Loucy (cell line): ENCODE results near the gene ZNF423.

Source experiments
- H2AFZ ChIP-seq: fragments of 200-600 bp; sonication (generic); 2 replicates; pipeline ENCODE4 v1.6.0; 2016; ENCODE audit warnings: antibody characterized with exemption, mild to moderate bottlenecking, low read length, moderate library complexity
- H3F3A ChIP-seq: fragments of 200-600 bp; 2 replicates; pipeline ENCODE4 v1.6.0; 2016; ENCODE audit warnings: antibody characterized with exemption, low read depth, mild to moderate bottlenecking
- H3K27me3 ChIP-seq: fragments of 200-600 bp; sonication (generic); 2 replicates; pipeline ENCODE4 v1.6.1; 2014; ENCODE audit warnings: low read length, mild to moderate bottlenecking; ENCODE audit not compliant: insufficient read depth, poor library complexity, severe bottlenecking
- H3K36me3 ChIP-seq: fragments of 200-600 bp; sonication (generic); 2 replicates; pipeline ENCODE4 v1.6.1; 2016; ENCODE audit warnings: low read length; ENCODE audit not compliant: insufficient read depth
- H3K4me1 ChIP-seq: fragments of 200-600 bp; sonication (generic); 2 replicates; pipeline ENCODE4 v1.5.1; 2014; ENCODE audit warnings: low read length, mild to moderate bottlenecking; ENCODE audit not compliant: insufficient read depth, poor library complexity, severe bottlenecking
- H3K4me2 ChIP-seq: fragments of 200-600 bp; sonication (generic); 2 replicates; pipeline ENCODE4 v1.6.0; 2014; ENCODE audit warnings: antibody characterized with exemption, low read length, low read depth, mild to moderate bottlenecking; ENCODE audit not compliant: poor library complexity, severe bottlenecking
- H3K4me3 ChIP-seq: fragments of 200-600 bp; sonication (generic); 2 replicates; pipeline ENCODE4 v1.5.1; 2014; ENCODE audit warnings: low read length, mild to moderate bottlenecking, mixed read lengths; ENCODE audit not compliant: poor library complexity, severe bottlenecking
- H3K79me2 ChIP-seq: fragments of 200-600 bp; sonication (generic); 2 replicates; pipeline ENCODE4 v1.6.1; 2014; ENCODE audit warnings: low read length; ENCODE audit not compliant: insufficient read depth
- H3K9ac ChIP-seq: fragments of 200-600 bp; sonication (generic); 2 replicates; pipeline ENCODE4 v1.6.0; 2014; ENCODE audit warnings: mild to moderate bottlenecking, low read depth, low read length, moderate library complexity; ENCODE audit not compliant: poor library complexity, severe bottlenecking
- H3K9me2 ChIP-seq: fragments of 200-600 bp; sonication (generic); replicated peaks from 2 replicates; pipeline ENCODE4 v1.6.1; 2016; ENCODE audit warnings: low read depth, low read length, mixed read lengths
- H3K9me3 ChIP-seq: fragments of 200-600 bp; sonication (generic); 2 replicates; pipeline ENCODE4 v1.6.1; 2014; ENCODE audit warnings: mild to moderate bottlenecking, antibody characterized with exemption, low read length, low read depth; ENCODE audit not compliant: insufficient read depth
- H4K20me1 ChIP-seq: fragments of 200-600 bp; sonication (generic); 2 replicates; pipeline ENCODE4 v1.6.0; 2014; ENCODE audit warnings: antibody characterized with exemption, low read length, mild to moderate bottlenecking; ENCODE audit not compliant: insufficient read depth, poor library complexity, severe bottlenecking
- EZH2phosphoT487 ChIP-seq: fragments of 200-600 bp; IDR thresholded peaks from 2 replicates; pipeline ENCODE4 v1.6.1; 2018; ENCODE audit warnings: antibody characterized with exemption, mild to moderate bottlenecking, moderate library complexity, borderline replicate concordance
- TF ChIP-seq, protein P1 (sequence below): fragments of 200-600 bp; sonication (generic); conservative IDR thresholded peaks from 2 replicates; pipeline ENCODE4 v1.5.1; 2014; ENCODE audit warnings: mild to moderate bottlenecking, antibody characterized with exemption, low read length

Gene ZNF423

DNA sequence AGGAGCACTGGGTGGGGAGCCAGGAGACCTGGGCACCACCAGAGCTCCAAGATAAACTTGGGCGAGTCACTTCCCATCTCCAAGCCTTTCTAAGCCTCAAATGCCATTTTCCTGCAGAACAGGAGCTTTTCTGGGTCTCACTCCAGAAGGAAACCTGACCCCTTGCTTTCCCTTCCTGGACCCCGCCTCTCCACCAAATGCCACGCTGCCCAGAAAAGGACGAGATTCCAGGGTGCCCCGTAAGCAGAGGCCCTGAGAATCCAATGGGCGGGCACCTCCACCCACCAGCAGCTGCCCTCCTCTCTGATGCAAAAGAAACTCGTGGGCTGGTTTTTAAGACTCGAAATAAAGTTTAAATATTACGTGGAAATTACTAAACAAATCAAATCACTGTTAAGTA lies 31.3 kb downstream of the ZNF423 start:
- TF ChIP-seq, protein P1, sequence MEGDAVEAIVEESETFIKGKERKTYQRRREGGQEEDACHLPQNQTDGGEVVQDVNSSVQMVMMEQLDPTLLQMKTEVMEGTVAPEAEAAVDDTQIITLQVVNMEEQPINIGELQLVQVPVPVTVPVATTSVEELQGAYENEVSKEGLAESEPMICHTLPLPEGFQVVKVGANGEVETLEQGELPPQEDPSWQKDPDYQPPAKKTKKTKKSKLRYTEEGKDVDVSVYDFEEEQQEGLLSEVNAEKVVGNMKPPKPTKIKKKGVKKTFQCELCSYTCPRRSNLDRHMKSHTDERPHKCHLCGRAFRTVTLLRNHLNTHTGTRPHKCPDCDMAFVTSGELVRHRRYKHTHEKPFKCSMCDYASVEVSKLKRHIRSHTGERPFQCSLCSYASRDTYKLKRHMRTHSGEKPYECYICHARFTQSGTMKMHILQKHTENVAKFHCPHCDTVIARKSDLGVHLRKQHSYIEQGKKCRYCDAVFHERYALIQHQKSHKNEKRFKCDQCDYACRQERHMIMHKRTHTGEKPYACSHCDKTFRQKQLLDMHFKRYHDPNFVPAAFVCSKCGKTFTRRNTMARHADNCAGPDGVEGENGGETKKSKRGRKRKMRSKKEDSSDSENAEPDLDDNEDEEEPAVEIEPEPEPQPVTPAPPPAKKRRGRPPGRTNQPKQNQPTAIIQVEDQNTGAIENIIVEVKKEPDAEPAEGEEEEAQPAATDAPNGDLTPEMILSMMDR: no peak
- no peak for TF ChIP-seq EZH2phosphoT487
- H3K4me2 ChIP-seq: no peak overlapping the region
- no peak overlapping the region for H3K4me3 ChIP-seq
- no peaks in the 10 kb centered on the region for H3F3A ChIP-seq
- no peaks in the 10 kb centered on the region for H4K20me1 ChIP-seq
- no peak overlapping the region for H2AFZ ChIP-seq
- no peaks in the 10 kb centered on the region for H3K4me1 ChIP-seq
- H3K79me2 ChIP-seq: no peaks in the 10 kb centered on the region
- no peaks in the 10 kb centered on the region for H3K9me3 ChIP-seq
- no peaks in the 10 kb centered on the region for H3K9me2 ChIP-seq
- H3K36me3 ChIP-seq: no peaks in the 10 kb centered on the region
- H3K27me3 ChIP-seq: no peaks in the 10 kb centered on the region
- H3K9ac ChIP-seq: no peak overlapping the region

GRCh38 chr16:49822649-49823370 lies 33.1 kb downstream of the ZNF423 start:
- no peak overlapping the region for H3K4me2 ChIP-seq
- no peaks in the 10 kb centered on the region for H3K27me3 ChIP-seq
- TF ChIP-seq, protein P1: no peak
- no peak for TF ChIP-seq EZH2phosphoT487
- no peaks in the 10 kb centered on the region for H3K79me2 ChIP-seq
- H3K36me3 ChIP-seq: no peaks in the 10 kb centered on the region
- no peaks in the 10 kb centered on the region for H4K20me1 ChIP-seq
- no peaks in the 10 kb centered on the region for H3F3A ChIP-seq
- H3K9ac ChIP-seq: no peak overlapping the region
- no peak overlapping the region for H2AFZ ChIP-seq
- no peaks in the 10 kb centered on the region for H3K9me3 ChIP-seq
- H3K4me3 ChIP-seq: no peak overlapping the region
- H3K9me2 ChIP-seq: no peaks in the 10 kb centered on the region
- no peaks in the 10 kb centered on the region for H3K4me1 ChIP-seq

DNA sequence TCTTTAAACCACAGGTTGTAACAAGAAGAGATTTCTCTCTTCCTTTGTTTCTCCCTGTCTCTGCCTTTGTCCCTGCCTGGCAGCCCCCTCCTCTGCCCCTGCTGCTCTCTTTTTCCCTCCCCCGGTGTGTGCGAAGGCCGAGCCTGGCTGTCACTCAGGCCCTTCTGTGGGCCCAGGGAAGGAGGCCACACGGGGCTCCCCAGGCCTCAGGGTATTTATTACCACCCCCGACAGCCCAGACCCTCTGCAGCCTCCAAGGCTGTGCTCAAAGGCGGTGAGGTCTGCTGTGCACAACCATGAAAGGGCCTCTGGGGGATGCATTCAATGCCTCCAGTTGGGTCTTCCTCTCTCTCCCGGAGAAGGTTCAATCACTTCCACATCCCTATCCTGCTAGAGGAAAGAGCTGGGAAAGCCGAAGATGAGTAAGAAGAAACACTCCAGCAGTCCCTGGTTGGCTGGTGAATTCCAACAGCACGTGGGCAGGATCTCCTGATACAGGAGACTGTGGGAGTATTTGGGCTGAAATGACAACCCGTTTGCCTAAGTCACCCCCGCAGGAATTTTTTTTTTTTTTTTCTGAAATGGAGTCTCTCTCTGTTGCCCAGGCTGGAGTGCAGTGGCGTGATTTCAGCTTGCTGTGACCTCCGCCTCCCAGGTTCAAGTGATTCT lies 34.2 kb downstream of the ZNF423 start:
- no peak overlapping the region for H3K4me2 ChIP-seq
- H3K9me3 ChIP-seq: no peaks in the 10 kb centered on the region
- H4K20me1 ChIP-seq: no peaks in the 10 kb centered on the region
- TF ChIP-seq, protein P1: no peak
- no peak for TF ChIP-seq EZH2phosphoT487
- H3F3A ChIP-seq: no peaks in the 10 kb centered on the region
- H3K9ac ChIP-seq: no peak overlapping the region
- no peaks in the 10 kb centered on the region for H3K79me2 ChIP-seq
- H3K9me2 ChIP-seq: no peaks in the 10 kb centered on the region
- H2AFZ ChIP-seq: no peak overlapping the region
- H3K4me3 ChIP-seq: no peak overlapping the region
- H3K36me3 ChIP-seq: no peaks in the 10 kb centered on the region
- H3K27me3 ChIP-seq: no peaks in the 10 kb centered on the region
- H3K4me1 ChIP-seq: no peaks in the 10 kb centered on the region
